B cell (primary cell): ENCODE results near the gene LTA4H. TPM values are rescaled to one million over a fixed set of nuclear protein-coding genes. Genes with fewer than 3 reads are reported as not detected.

Experiments used
- ATAC-seq: fragments of 200-7000 bp; cut with Tn5 transposase; one replicate; pipeline ENCODE4 v1.10.0; 2021; ENCODE audit warnings: low read depth, mild to moderate bottlenecking, moderate number of reproducible peaks, moderate library complexity
- CTCF ChIA-PET: fragments of 350-600 bp; sonication (Branson Sonifier 250); formaldehyde crosslinking; loops from one replicate; lab custom pipeline; 2021; ENCODE audit warnings: antibody characterized with exemption, inconsistent platforms; lab: Charles Lee
- POLR2A ChIA-PET: fragments of 350-600 bp; sonication (Branson Sonifier 250); formaldehyde crosslinking; loops from one replicate; lab custom pipeline; 2021; ENCODE audit warnings: antibody characterized with exemption; lab: Charles Lee
- DNase-seq: peaks from one replicate; pipeline ENCODE4 v3.0.0; 2013
- H2AFZ ChIP-seq: 2 replicates; pipeline ENCODE4 v1.6.1; 2012; ENCODE audit warnings: mild to moderate bottlenecking, low read depth, low read length; ENCODE audit not compliant: insufficient read depth, poor library complexity, severe bottlenecking
- H3K27ac ChIP-seq, 2 donors: 1 replicate in 1 of 2; 2 replicates in 1 of 2; pipeline ENCODE4 v1.5.1; 2012 to 2013; ENCODE audit warnings: low read length in 2 of 2, mild to moderate bottlenecking in 2 of 2, moderate library complexity in 1 of 2
- H3K27me3 ChIP-seq, 4 experiments: fragments of 200-600 bp in 1 of 4; sonication (generic) in 1 of 4; replicated peaks in 1 of 4; 1 replicate in 2 of 4; 2 replicates in 2 of 4; pipeline versions ENCODE4 v1.6.1 to v1.7.0; 2013 to 2016; ENCODE audit warnings: low read length in 3 of 4, mild to moderate bottlenecking in 2 of 4, mixed read lengths in 1 of 4, moderate library complexity in 1 of 4; ENCODE audit not compliant: insufficient read depth in 4 of 4, control insufficient read depth in 3 of 4; ENCODE audit errors: control extremely low read depth in 1 of 4
- H3K36me3 ChIP-seq, 2 experiments: replicated peaks in 1 of 2; 1 replicate in 1 of 2; 2 replicates in 1 of 2; pipeline versions ENCODE4 v1.6.1 to v1.7.1; 2013; ENCODE audit warnings: low read length in 1 of 2; ENCODE audit not compliant: insufficient read depth in 2 of 2, control insufficient read depth in 1 of 2; ENCODE audit errors: control extremely low read depth in 1 of 2, extremely low read depth in 1 of 2
- H3K4me1 ChIP-seq, 2 donors: fragments of 200-600 bp in 1 of 2; sonication (generic) in 1 of 2; 1 replicate in 1 of 2; 2 replicates in 1 of 2; pipeline versions ENCODE4 v1.5.1 to v1.6.1; 2013 to 2017; ENCODE audit warnings: low read length in 2 of 2; ENCODE audit not compliant: control insufficient read depth in 2 of 2, insufficient read depth in 2 of 2
- H3K4me2 ChIP-seq: replicated peaks from 2 replicates; pipeline ENCODE3; 2012; ENCODE audit warnings: mild to moderate bottlenecking, low read depth, low read length; ENCODE audit not compliant: poor library complexity, severe bottlenecking
- H3K4me3 ChIP-seq, 5 experiments: fragments of 200-600 bp in 1 of 5; sonication (generic) in 1 of 5; 1 replicate in 3 of 5; 2 replicates in 2 of 5; pipeline versions ENCODE4 v1.5.1 to v1.7.0; 2011 to 2016; ENCODE audit warnings: low read length in 4 of 5, mild to moderate bottlenecking in 4 of 5, low read depth in 2 of 5, control low read depth in 1 of 5, moderate library complexity in 1 of 5; ENCODE audit not compliant: insufficient read depth in 1 of 5; ENCODE audit errors: control extremely low read depth in 1 of 5, extremely low read depth in 1 of 5
- H3K79me2 ChIP-seq: fragments of 200-600 bp; sonication (generic); one replicate; pipeline ENCODE4 v1.6.0; 2016; ENCODE audit warnings: low read length; ENCODE audit not compliant: control insufficient read depth, insufficient read depth
- H3K9ac ChIP-seq: fragments of 200-600 bp; sonication (generic); 2 replicates; pipeline ENCODE4 v1.6.1; 2017; ENCODE audit warnings: mild to moderate bottlenecking, low read length, moderate library complexity
- H3K9me3 ChIP-seq, 3 donors: one replicate each; pipeline versions ENCODE4 v1.6.1 to v1.7.1; 2013; ENCODE audit warnings: low read length in 2 of 3; ENCODE audit not compliant: control insufficient read depth in 2 of 3, insufficient read depth in 1 of 3; ENCODE audit errors: control extremely low read depth in 1 of 3
- H4K20me1 ChIP-seq: 2 replicates; pipeline ENCODE4 v1.6.0; 2012; ENCODE audit warnings: mild to moderate bottlenecking, low read length; ENCODE audit not compliant: insufficient read depth, control insufficient read depth, poor library complexity, severe bottlenecking
- H3K27ac Mint-ChIP-seq: one replicate; pipeline ENCODE4 v1.8.0; 2021; ENCODE audit warnings: mixed read lengths
- H3K27me3 Mint-ChIP-seq: one replicate; pipeline ENCODE4 v1.8.0; 2021; ENCODE audit warnings: mixed read lengths
- H3K4me1 Mint-ChIP-seq: one replicate; pipeline ENCODE4 v1.8.0; 2021; ENCODE audit warnings: mixed read lengths
- H3K4me3 Mint-ChIP-seq: one replicate; pipeline ENCODE4 v1.8.0; 2021; ENCODE audit warnings: mixed read lengths
- H3K9me3 Mint-ChIP-seq: one replicate; pipeline ENCODE4 v1.8.0; 2022; ENCODE audit warnings: mixed read lengths; ENCODE audit not compliant: insufficient read depth
- EZH2 ChIP-seq: IDR thresholded peaks from 2 replicates; pipeline ENCODE4 v1.6.1; 2012; ENCODE audit warnings: borderline replicate concordance, low read depth, mild to moderate bottlenecking, moderate library complexity, low read length; ENCODE audit not compliant: insufficient read depth, poor library complexity, severe bottlenecking
- WGBS: methylation state at CpG from one replicate; pipeline ENCODE4 v1.1.5; 2013; ENCODE audit warnings: missing lambda C conversion rate; ENCODE audit not compliant: insufficient coverage; 5-methylcytosine and 5-hydroxymethylcytosine counted together
- intact Hi-C: fragments of 100-400 bp; cut with micrococcal nuclease; formaldehyde crosslinking; loops from one replicate; pipeline ENCODE4 v1.10.0; 2022
- polyA plus RNA-seq: library from polyadenylated mRNA; depleted of rRNA; stranded (reverse); fragments of >200 nt; gene quantifications from 2 replicates; pipeline ENCODE4 v1.2.3, GENCODE V29; 2012
- total RNA-seq, 2 donors: library from RNA; stranded (reverse); fragments of 120-200 nt in 1 of 2; gene quantifications; 1 replicate in 1 of 2; 2 replicates in 1 of 2; pipeline versions ENCODE4 v1.2.3 to v1.2.4, GENCODE V29; 2013 to 2022
- TF ChIP-seq, protein P1 (sequence below): fragments of 200-600 bp; IDR thresholded peaks from one replicate; pipeline ENCODE4 v1.8.0; 2022; ENCODE audit warnings: antibody characterized with exemption, mild to moderate bottlenecking

The LTA4H gene
- total and polyA plus RNA-seq, 2 donors (not counting 1 experiment from before 2014, with no cell fraction given) = 153 to 167 TPM

DNA sequence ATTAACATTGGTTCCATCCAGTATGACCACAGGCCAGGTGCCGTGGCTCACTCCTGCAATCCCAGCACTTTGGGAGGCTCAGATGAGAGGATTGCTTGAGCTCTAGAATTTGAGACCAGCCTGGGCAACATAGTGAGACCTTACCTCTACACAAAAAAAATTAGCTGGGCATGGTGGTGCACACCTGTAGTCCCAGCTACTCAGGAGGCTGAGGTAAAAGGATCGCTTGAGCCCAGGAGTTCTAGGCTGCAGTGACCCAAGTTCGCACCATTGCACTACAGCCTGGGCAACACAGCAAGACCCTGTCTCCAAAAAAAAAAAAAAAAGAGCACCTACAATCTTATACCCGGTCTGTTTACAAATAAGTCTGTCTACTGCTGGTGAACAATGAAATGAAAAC lies 9.9 kb downstream of the LTA4H start:
- TF ChIP-seq EZH2 = no peak
- TF ChIP-seq, protein P1, sequence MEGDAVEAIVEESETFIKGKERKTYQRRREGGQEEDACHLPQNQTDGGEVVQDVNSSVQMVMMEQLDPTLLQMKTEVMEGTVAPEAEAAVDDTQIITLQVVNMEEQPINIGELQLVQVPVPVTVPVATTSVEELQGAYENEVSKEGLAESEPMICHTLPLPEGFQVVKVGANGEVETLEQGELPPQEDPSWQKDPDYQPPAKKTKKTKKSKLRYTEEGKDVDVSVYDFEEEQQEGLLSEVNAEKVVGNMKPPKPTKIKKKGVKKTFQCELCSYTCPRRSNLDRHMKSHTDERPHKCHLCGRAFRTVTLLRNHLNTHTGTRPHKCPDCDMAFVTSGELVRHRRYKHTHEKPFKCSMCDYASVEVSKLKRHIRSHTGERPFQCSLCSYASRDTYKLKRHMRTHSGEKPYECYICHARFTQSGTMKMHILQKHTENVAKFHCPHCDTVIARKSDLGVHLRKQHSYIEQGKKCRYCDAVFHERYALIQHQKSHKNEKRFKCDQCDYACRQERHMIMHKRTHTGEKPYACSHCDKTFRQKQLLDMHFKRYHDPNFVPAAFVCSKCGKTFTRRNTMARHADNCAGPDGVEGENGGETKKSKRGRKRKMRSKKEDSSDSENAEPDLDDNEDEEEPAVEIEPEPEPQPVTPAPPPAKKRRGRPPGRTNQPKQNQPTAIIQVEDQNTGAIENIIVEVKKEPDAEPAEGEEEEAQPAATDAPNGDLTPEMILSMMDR = no peak
- ATAC-seq = no peak
- POLR2A ChIA-PET = no interaction called here
- H4K20me1 ChIP-seq = peaks cover 9% of the 10 kb centered on the region
- no peak overlapping the region for H3K4me2 ChIP-seq
- Mint-ChIP-seq H3K4me3 (no peak overlapping the region), H3K27ac (peak overlapping the region; percentile 32), H3K4me1 (peaks cover 34% of the 10 kb centered on the region), H3K27me3 (no peaks in the 10 kb centered on the region), H3K9me3 (no peaks in the 10 kb centered on the region)
- no peak overlapping the region for H3K4me3 ChIP-seq
- no peaks in the 10 kb centered on the region for H3K9me3 ChIP-seq
- CTCF ChIA-PET = interaction anchor here (0.7 to 1.0 kb wide), 2 partner anchors 16 to 24 kb away, joined by 3 to 6 read pairs; no protein-coding TSS in a partner anchor
- no peaks in the 10 kb centered on the region for H3K27me3 ChIP-seq
- H3K9ac ChIP-seq = no peak overlapping the region
- no peak overlapping the region for H3K27ac ChIP-seq
- no peak overlapping the region for H2AFZ ChIP-seq
- peaks cover 11 to 65% of the 10 kb centered on the region in 2 experiments for H3K36me3 ChIP-seq
- no peak for DNase-seq
- peaks cover 14% of the 10 kb centered on the region for H3K79me2 ChIP-seq
- intact Hi-C loops = no loop called here
- 100% methylated on average over 3 of the region's 4 CpGs for WGBS
- peaks cover 25 to 26% of the 10 kb centered on the region in 2 donors for H3K4me1 ChIP-seq

DNA sequence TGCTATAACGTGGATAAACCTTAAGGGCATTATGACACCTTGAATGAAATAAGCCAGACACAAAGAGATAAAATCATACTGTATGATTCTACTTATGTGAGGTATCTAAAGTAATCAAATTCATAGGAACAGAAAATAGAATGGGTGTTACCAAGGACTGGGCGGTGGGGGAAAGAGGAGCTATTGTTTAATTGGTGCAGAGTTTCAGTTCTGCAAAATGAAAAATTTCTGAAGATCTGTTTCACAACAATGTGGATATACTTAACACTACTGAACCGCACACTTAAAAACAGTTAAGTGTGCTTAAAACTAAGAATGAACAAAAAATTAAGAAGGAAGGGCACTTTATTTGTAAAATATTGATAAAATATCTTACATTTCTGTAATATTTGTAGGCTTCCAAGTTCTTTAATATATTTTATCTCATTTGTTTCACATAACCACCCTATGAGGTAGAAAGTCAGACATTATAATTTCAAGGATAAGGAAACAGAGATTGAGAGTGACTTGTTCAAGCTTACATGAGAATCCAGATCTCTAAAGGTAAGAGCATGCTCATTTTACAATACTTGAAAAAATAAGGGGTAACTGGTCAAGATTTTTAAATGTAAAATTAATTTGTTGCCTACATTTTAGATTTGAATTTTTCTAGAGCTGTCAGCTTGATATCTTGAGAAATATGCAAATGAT lies 14.9 kb downstream of the LTA4H start:
- H2AFZ ChIP-seq = peak overlapping the region; percentile 9
- TF ChIP-seq, protein P1 = no peak
- TF ChIP-seq EZH2 = no peak
- WGBS = no CpG with 5 or more reads among the region's 3 CpGs
- peak overlapping the region; percentile 57 for H3K4me2 ChIP-seq
- H3K4me3 Mint-ChIP-seq = peak overlapping the region; percentile 62
- intact Hi-C loops = loop anchor here (1.0 to 2.0 kb wide), 2 partner anchors 15 to 22 kb away; partner anchors contain the start of gene LTA4H
- ChIA-PET CTCF (interaction anchor here (0.7 to 3.1 kb wide), 13 partner anchors 12 to 501 kb away, joined by 3 to 12 read pairs (median 5); partner anchors contain the start of genes CDK17 and LTA4H), POLR2A (interaction anchor here (0.7 to 2.5 kb wide), 3 partner anchors 13 to 405 kb away, joined by 4 to 14 read pairs (median 7); partner anchors contain the start of gene LTA4H)
- peak overlapping the region; percentile 31 for H3K9ac ChIP-seq
- ATAC-seq (peak; percentile 95), DNase-seq (peak; percentile 77)
- peaks cover 4 to 63% of the 10 kb centered on the region in 2 experiments for H3K36me3 ChIP-seq
- no peaks in the 10 kb centered on the region for H3K9me3 Mint-ChIP-seq
- peaks cover 30% of the 10 kb centered on the region for H3K4me1 Mint-ChIP-seq
- H3K27me3 ChIP-seq = no peaks in the 10 kb centered on the region
- peaks cover 11% of the 10 kb centered on the region for H3K79me2 ChIP-seq
- peaks cover 28 to 34% of the 10 kb centered on the region in 2 donors for H3K4me1 ChIP-seq
- H4K20me1 ChIP-seq = no peaks in the 10 kb centered on the region
- no peaks in the 10 kb centered on the region for H3K27me3 Mint-ChIP-seq
- peak overlapping the region; percentile 89 for H3K27ac Mint-ChIP-seq
- peak overlapping the region; percentile 62 to 79 for H3K27ac ChIP-seq
- no peaks in the 10 kb centered on the region for H3K9me3 ChIP-seq
- peak overlapping the region in 4 of 5 experiments; percentile 6 to 28 (median 20) for H3K4me3 ChIP-seq
